Ishikawa (cell line): ENCODE measurements around the gene HIF3A.

Experiments
- CEBPB ChIP-seq: IDR thresholded peaks from 2 replicates; pipeline ENCODE4 v1.6.1; 2012
- CREB1 ChIP-seq: IDR thresholded peaks from 2 replicates; pipeline ENCODE4 v1.6.1; 2012; ENCODE audit warnings: low read depth
- EGR1 ChIP-seq: IDR thresholded peaks from 2 replicates; pipeline ENCODE4 v1.6.1; 2012
- EP300 ChIP-seq: IDR thresholded peaks from 2 replicates; pipeline ENCODE4 v1.6.1; 2012; ENCODE audit warnings: borderline replicate concordance
- NFIC ChIP-seq: IDR thresholded peaks from 2 replicates; pipeline ENCODE4 v1.6.1; 2012
- RAD21 ChIP-seq: IDR thresholded peaks from 2 replicates; pipeline ENCODE4 v1.6.1; 2012; ENCODE audit warnings: low read depth
- TCF12 ChIP-seq: IDR thresholded peaks from 2 replicates; pipeline ENCODE4 v1.6.1; 2012; ENCODE audit warnings: low read depth
- TEAD4 ChIP-seq: IDR thresholded peaks from 2 replicates; pipeline ENCODE4 v1.6.1; 2012
- USF1 ChIP-seq: IDR thresholded peaks from 2 replicates; pipeline ENCODE4 v1.6.1; 2012
- YY1 ChIP-seq: IDR thresholded peaks from 2 replicates; pipeline ENCODE4 v1.6.1; 2012; ENCODE audit warnings: low read depth
- TF ChIP-seq, protein P1 (sequence below): IDR thresholded peaks from 2 replicates; pipeline ENCODE4 v1.6.1; 2012

- no peak for TF ChIP-seq USF1
- TF ChIP-seq YY1 = no peak
- no peak for TF ChIP-seq EP300
- no peak for TF ChIP-seq RAD21
- TF ChIP-seq, protein P1, sequence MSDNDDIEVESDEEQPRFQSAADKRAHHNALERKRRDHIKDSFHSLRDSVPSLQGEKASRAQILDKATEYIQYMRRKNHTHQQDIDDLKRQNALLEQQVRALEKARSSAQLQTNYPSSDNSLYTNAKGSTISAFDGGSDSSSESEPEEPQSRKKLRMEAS = no peak
- TF ChIP-seq CEBPB = no peak
- TF ChIP-seq TEAD4 = no peak
- no peak for TF ChIP-seq TCF12
- no peak for TF ChIP-seq EGR1
- TF ChIP-seq NFIC = no peak
- no peak for TF ChIP-seq CREB1
These were observed 83.8 kb downstream of the HIF3A start for GRCh38 chr19:46380690-46381089.
